Calu3 (cell line): ENCODE results near the gene HOXA11. TPM values are rescaled to one million over a fixed set of nuclear protein-coding genes. Genes with fewer than 3 reads are reported as not detected.

Experiments
- BruUV-seq: library from RNA; stranded (reverse); fragments of 400-500 nt; replicated peaks from 2 replicates; lab custom pipeline; 2021; lab: Mats Ljungman, UMichigan
- CTCF ChIA-PET: fragments of 300-600 bp; sonication (Branson Sonifier 250); formaldehyde crosslinking; loops from one replicate; lab custom pipeline; 2022; ENCODE audit warnings: antibody characterized with exemption; lab: Charles Lee
- DNase-seq: peaks from one replicate; pipeline ENCODE4 v3.0.0; 2022
- H3K27ac Mint-ChIP-seq: one replicate; pipeline ENCODE4 v1.8.0; 2022; ENCODE audit warnings: mixed read lengths; ENCODE audit not compliant: unreplicated experiment
- H3K27me3 Mint-ChIP-seq: one replicate; pipeline ENCODE4 v1.8.0; 2022; ENCODE audit warnings: mixed read lengths; ENCODE audit not compliant: unreplicated experiment
- H3K36me3 Mint-ChIP-seq: one replicate; pipeline ENCODE4 v1.8.0; 2022; ENCODE audit warnings: mild to moderate bottlenecking, moderate library complexity, mixed read lengths; ENCODE audit not compliant: insufficient read depth, unreplicated experiment
- H3K4me1 Mint-ChIP-seq: one replicate; pipeline ENCODE4 v1.8.0; 2022; ENCODE audit warnings: mild to moderate bottlenecking, low read depth, mixed read lengths; ENCODE audit not compliant: unreplicated experiment
- H3K4me3 Mint-ChIP-seq: one replicate; pipeline ENCODE4 v1.8.0; 2022; ENCODE audit warnings: mild to moderate bottlenecking, low read depth, moderate library complexity, mixed read lengths; ENCODE audit not compliant: unreplicated experiment
- H3K9me3 Mint-ChIP-seq: one replicate; pipeline ENCODE4 v1.8.0; 2022; ENCODE audit warnings: low read depth, mixed read lengths; ENCODE audit not compliant: unreplicated experiment
- intact Hi-C: fragments of 100-400 bp; cut with micrococcal nuclease; formaldehyde crosslinking; loops from one replicate; pipeline ENCODE4 v1.10.0; 2022; ENCODE audit not compliant: unreplicated experiment
- total RNA-seq: library from RNA; stranded (reverse); gene quantifications from 2 replicates; pipeline ENCODE4 v1.2.3, GENCODE V29; 2022
- TF ChIP-seq, protein P1 (sequence below): fragments of 200-600 bp; IDR thresholded peaks from one replicate; pipeline ENCODE4 v1.8.0; 2022; ENCODE audit warnings: antibody characterized with exemption; ENCODE audit not compliant: unreplicated experiment

The HOXA11 gene
- total RNA-seq, 1 experiment from 2014 or later: 0.54 TPM

- DNase-seq: no peak
- peaks cover 41% of the 10 kb centered on the region for H3K4me1 Mint-ChIP-seq
- peaks cover 4% of the 10 kb centered on the region for H3K36me3 Mint-ChIP-seq
- CTCF ChIA-PET: no interaction called here
- BruUV-seq: no TSS peak
- TF ChIP-seq, protein P1, sequence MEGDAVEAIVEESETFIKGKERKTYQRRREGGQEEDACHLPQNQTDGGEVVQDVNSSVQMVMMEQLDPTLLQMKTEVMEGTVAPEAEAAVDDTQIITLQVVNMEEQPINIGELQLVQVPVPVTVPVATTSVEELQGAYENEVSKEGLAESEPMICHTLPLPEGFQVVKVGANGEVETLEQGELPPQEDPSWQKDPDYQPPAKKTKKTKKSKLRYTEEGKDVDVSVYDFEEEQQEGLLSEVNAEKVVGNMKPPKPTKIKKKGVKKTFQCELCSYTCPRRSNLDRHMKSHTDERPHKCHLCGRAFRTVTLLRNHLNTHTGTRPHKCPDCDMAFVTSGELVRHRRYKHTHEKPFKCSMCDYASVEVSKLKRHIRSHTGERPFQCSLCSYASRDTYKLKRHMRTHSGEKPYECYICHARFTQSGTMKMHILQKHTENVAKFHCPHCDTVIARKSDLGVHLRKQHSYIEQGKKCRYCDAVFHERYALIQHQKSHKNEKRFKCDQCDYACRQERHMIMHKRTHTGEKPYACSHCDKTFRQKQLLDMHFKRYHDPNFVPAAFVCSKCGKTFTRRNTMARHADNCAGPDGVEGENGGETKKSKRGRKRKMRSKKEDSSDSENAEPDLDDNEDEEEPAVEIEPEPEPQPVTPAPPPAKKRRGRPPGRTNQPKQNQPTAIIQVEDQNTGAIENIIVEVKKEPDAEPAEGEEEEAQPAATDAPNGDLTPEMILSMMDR: no peak
- no peak overlapping the region for H3K27ac Mint-ChIP-seq
- intact Hi-C loops: no loop called here
- no peak overlapping the region for H3K4me3 Mint-ChIP-seq
- no peaks in the 10 kb centered on the region for H3K9me3 Mint-ChIP-seq
- H3K27me3 Mint-ChIP-seq: no peaks in the 10 kb centered on the region
These were observed 46.6 kb downstream of the HOXA11 start for GRCh38 chr7:27138472-27138871.

DNA sequence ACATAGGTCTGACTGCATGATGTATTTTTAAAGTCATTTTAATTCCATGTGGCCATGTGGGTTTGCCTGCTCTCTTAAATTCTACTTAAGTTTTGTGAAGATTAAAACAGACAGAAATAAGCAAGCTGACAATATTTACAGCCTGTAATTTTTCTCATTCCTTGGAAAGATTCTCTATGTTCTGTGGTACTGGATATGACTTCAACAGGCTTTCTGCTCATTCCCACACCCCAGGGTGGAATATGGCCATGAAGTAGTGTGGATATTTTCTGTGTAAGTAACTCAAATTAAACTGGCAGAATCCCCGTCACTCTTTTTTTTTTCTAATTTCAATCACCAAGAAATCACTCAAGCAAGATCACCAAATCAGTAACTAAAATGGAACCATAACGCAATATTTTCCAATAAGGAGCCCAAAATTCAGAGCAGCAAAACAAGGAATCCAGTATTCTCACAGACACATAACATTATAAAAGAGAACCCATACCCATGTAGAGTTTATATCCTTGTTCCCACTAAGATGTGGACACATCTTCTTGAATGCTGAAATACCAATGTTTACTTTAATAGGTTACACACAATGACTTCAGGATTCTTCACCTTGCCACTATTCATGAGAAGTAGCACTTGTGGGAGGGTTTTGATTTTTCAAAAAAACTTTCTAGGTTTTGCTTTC is 47.3 kb downstream of the HOXA11 start:
- no peaks in the 10 kb centered on the region for H3K9me3 Mint-ChIP-seq
- no TSS peak for BruUV-seq
- H3K4me1 Mint-ChIP-seq: peaks cover 48% of the 10 kb centered on the region
- TF ChIP-seq, protein P1: no peak
- no peak for DNase-seq
- intact Hi-C loops: no loop called here
- CTCF ChIA-PET: no interaction called here
- no peak overlapping the region for H3K4me3 Mint-ChIP-seq
- H3K36me3 Mint-ChIP-seq: peaks cover 4% of the 10 kb centered on the region
- no peak overlapping the region for H3K27ac Mint-ChIP-seq
- no peaks in the 10 kb centered on the region for H3K27me3 Mint-ChIP-seq

- Mint-ChIP-seq H3K4me1 (peaks cover 48% of the 10 kb centered on the region), H3K9me3 (no peaks in the 10 kb centered on the region), H3K4me3 (peak overlapping the region; percentile 39), H3K27ac (peak overlapping the region; percentile 77), H3K36me3 (peaks cover 4% of the 10 kb centered on the region), H3K27me3 (no peaks in the 10 kb centered on the region)
- DNase-seq: no peak
- CTCF ChIA-PET: interaction anchor here (0.9 to 1.7 kb wide), 4 partner anchors 16 to 274 kb away, joined by 3 to 9 read pairs (median 4); no protein-coding TSS in a partner anchor
- BruUV-seq: no TSS peak
- TF ChIP-seq, protein P1: no peak
- intact Hi-C loops: no loop called here
These were observed 50.6 kb downstream of the HOXA11 start for GRCh38 chr7:27134392-27134791.

GRCh38 chr7:27133409-27134231 is 51.4 kb downstream of the HOXA11 start:
- CTCF ChIA-PET: interaction anchor here (0.6 to 1.7 kb wide), 5 partner anchors 13 to 273 kb away, joined by 3 to 9 read pairs (median 5); no protein-coding TSS in a partner anchor
- BruUV-seq: no TSS peak
- no peaks in the 10 kb centered on the region for H3K27me3 Mint-ChIP-seq

More at GRCh38 chr7:27133409-27134231, 51.4 kb downstream of the HOXA11 start:
- Mint-ChIP-seq H3K9me3 (no peaks in the 10 kb centered on the region), H3K27ac (peak overlapping the region; percentile 77), H3K4me3 (peak overlapping the region; percentile 39), H3K36me3 (peaks cover 4% of the 10 kb centered on the region), H3K4me1 (peaks cover 48% of the 10 kb centered on the region)
- intact Hi-C loops: no loop called here
- DNase-seq: peak; percentile 46
- TF ChIP-seq, protein P1: peak; percentile 15
